MCF 10A (cell line): ENCODE data around the gene PIEZO2. TPM values are rescaled to one million over a fixed set of nuclear protein-coding genes. Genes with fewer than 3 reads are reported as not detected.

Experiments used
- BruUV-seq: library from RNA; stranded (reverse); fragments of 400-500 nt; replicated peaks from 2 replicates; lab custom pipeline; 2021; lab: Mats Ljungman, UMichigan
- CTCF ChIA-PET: fragments of 300-600 bp; sonication (Branson Sonifier 250); formaldehyde crosslinking; extraction: SDS; loops from one replicate; lab custom pipeline; 2021; ENCODE audit warnings: antibody characterized with exemption, inconsistent platforms; lab: Yijun Ruan, JAX
- POLR2A ChIA-PET: fragments of 300-600, 350-650 bp; sonication (Branson Sonifier 250); formaldehyde crosslinking; extraction: SDS; loops from one replicate; lab custom pipeline; 2020; ENCODE audit warnings: antibody characterized with exemption, inconsistent platforms; lab: Yijun Ruan, JAX
- DNase-seq: peaks from one replicate; pipeline ENCODE4 v3.0.0-alpha.2; 2018; ENCODE audit not compliant: unreplicated experiment
- H3K27ac Mint-ChIP-seq: one replicate; pipeline ENCODE4 v1.8.0; 2022; ENCODE audit warnings: mild to moderate bottlenecking, low read depth, mixed read lengths; ENCODE audit not compliant: unreplicated experiment
- H3K27me3 Mint-ChIP-seq: one replicate; pipeline ENCODE4 v1.8.0; 2022; ENCODE audit warnings: mixed read lengths; ENCODE audit not compliant: insufficient read depth, unreplicated experiment
- H3K36me3 Mint-ChIP-seq: one replicate; pipeline ENCODE4 v1.8.0; 2022; ENCODE audit warnings: mild to moderate bottlenecking, moderate library complexity, mixed read lengths; ENCODE audit not compliant: insufficient read depth, unreplicated experiment
- H3K4me1 Mint-ChIP-seq: one replicate; pipeline ENCODE4 v1.8.0; 2022; ENCODE audit warnings: mixed read lengths; ENCODE audit not compliant: insufficient read depth, unreplicated experiment
- H3K4me3 Mint-ChIP-seq: one replicate; pipeline ENCODE4 v1.8.0; 2022; ENCODE audit warnings: mild to moderate bottlenecking, moderate library complexity, mixed read lengths; ENCODE audit not compliant: unreplicated experiment
- H3K9me3 Mint-ChIP-seq: one replicate; pipeline ENCODE4 v1.8.0; 2022; ENCODE audit warnings: mixed read lengths; ENCODE audit not compliant: unreplicated experiment
- intact Hi-C: fragments of 100-400 bp; cut with micrococcal nuclease; formaldehyde crosslinking; loops from 2 replicates; pipeline ENCODE4 v1.14.1; 2022
- total RNA-seq: library from RNA; stranded (reverse); gene quantifications from 2 replicates; pipeline ENCODE4 v1.2.3, GENCODE V29; 2022
- TF ChIP-seq, protein P1 (sequence below): fragments of 200-600 bp; IDR thresholded peaks from one replicate; pipeline ENCODE4 v1.8.0; 2022; ENCODE audit warnings: antibody characterized with exemption, mild to moderate bottlenecking; ENCODE audit not compliant: unreplicated experiment

PIEZO2 gene
- total RNA-seq, 1 experiment from 2014 or later = 0.49 TPM

- H3K4me1 Mint-ChIP-seq = peaks cover 5% of the 10 kb centered on the region
- DNase-seq = no peak
- no peaks in the 10 kb centered on the region for H3K27me3 Mint-ChIP-seq
- ChIA-PET CTCF (interaction anchor here (1.1 kb wide), 1 partner anchor 118 kb away, joined by 3 read pairs; no protein-coding TSS in a partner anchor), POLR2A (interaction anchor here (1.1 to 2.6 kb wide), 3 partner anchors 8 to 109 kb away, joined by 3 to 5 read pairs (median 5); no protein-coding TSS in a partner anchor)
- no TSS peak for BruUV-seq
- no peaks in the 10 kb centered on the region for H3K9me3 Mint-ChIP-seq
- TF ChIP-seq, protein P1, sequence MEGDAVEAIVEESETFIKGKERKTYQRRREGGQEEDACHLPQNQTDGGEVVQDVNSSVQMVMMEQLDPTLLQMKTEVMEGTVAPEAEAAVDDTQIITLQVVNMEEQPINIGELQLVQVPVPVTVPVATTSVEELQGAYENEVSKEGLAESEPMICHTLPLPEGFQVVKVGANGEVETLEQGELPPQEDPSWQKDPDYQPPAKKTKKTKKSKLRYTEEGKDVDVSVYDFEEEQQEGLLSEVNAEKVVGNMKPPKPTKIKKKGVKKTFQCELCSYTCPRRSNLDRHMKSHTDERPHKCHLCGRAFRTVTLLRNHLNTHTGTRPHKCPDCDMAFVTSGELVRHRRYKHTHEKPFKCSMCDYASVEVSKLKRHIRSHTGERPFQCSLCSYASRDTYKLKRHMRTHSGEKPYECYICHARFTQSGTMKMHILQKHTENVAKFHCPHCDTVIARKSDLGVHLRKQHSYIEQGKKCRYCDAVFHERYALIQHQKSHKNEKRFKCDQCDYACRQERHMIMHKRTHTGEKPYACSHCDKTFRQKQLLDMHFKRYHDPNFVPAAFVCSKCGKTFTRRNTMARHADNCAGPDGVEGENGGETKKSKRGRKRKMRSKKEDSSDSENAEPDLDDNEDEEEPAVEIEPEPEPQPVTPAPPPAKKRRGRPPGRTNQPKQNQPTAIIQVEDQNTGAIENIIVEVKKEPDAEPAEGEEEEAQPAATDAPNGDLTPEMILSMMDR = no peak
- no peak overlapping the region for H3K4me3 Mint-ChIP-seq
- H3K36me3 Mint-ChIP-seq = no peaks in the 10 kb centered on the region
- H3K27ac Mint-ChIP-seq = no peak overlapping the region
- intact Hi-C loops = loop anchor here (10.0 kb wide), 1 partner anchor 485 kb away; no protein-coding TSS in a partner anchor
These were observed 479.8 kb downstream of the PIEZO2 start for GRCh38 chr18:10669441-10670100.

DNA sequence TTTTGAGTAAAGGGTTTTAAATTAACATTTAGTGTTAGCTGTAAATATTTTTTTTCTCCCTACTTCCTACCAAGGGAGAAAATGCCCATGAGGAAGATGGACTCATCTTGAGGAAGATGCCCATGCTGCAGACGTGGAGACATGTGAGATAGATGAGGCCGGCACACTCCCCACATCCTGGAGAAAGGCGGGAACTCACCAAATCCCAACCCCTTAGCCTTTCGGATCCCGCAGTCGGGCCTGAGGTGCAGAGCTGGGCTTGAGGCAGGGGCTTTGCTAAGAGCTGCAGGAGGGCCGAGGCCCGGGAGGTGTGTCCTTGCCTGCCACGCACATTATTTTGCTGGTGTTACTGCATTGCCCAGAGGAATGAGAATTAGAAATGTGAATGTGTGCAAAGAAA, 485.6 kb downstream of the PIEZO2 start:
- no peaks in the 10 kb centered on the region for H3K36me3 Mint-ChIP-seq
- no peaks in the 10 kb centered on the region for H3K27me3 Mint-ChIP-seq
- TF ChIP-seq, protein P1 = no peak
- DNase-seq = no peak
- no peak overlapping the region for H3K4me3 Mint-ChIP-seq
- H3K9me3 Mint-ChIP-seq = no peaks in the 10 kb centered on the region
- BruUV-seq = no TSS peak
- H3K4me1 Mint-ChIP-seq = peaks cover 33% of the 10 kb centered on the region
- intact Hi-C loops = loop anchor here (10.0 kb wide), 1 partner anchor 491 kb away; no protein-coding TSS in a partner anchor
- peak overlapping the region; percentile 54 for H3K27ac Mint-ChIP-seq
- ChIA-PET CTCF (interaction anchor here (1.1 kb wide), 1 partner anchor 375 kb away, joined by 3 read pairs; no protein-coding TSS in a partner anchor), POLR2A (no interaction called here)

DNA sequence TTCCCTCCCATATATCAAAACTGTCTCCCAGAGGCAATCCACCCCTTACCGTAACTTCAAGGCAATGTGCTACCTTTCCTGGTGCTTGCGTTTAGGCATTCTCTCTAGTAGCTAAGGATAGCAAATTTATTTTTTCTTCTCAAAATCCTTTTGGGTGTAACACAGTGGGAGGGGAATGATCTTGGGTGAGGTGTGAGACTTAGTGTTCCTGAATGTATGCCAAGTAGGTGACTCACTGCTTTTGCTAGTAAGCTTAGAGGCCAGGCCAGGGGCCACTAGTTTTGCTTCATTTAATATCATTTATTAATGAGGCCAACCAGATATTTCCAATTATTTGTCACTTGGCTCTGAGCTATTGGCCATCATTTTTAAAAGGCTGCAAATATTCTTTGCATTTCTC, 488.1 kb downstream of the PIEZO2 start:
- ChIA-PET POLR2A (interaction anchor here (0.7 to 4.6 kb wide), 11 partner anchors 8 to 136 kb away, joined by 3 to 43 read pairs (median 3); partner anchors contain the start of gene NAPG), CTCF (interaction anchor here (0.6 to 2.0 kb wide), 3 partner anchors 100 to 378 kb away, joined by 3 to 18 read pairs (median 5); no protein-coding TSS in a partner anchor)
- BruUV-seq = no TSS peak

More for the DNA sequence above, 488.1 kb downstream of the PIEZO2 start:
- no peaks in the 10 kb centered on the region for H3K9me3 Mint-ChIP-seq
- H3K36me3 Mint-ChIP-seq = no peaks in the 10 kb centered on the region
- DNase-seq = peak; percentile 90
- H3K27me3 Mint-ChIP-seq = no peaks in the 10 kb centered on the region
- peak overlapping the region; percentile 86 for H3K27ac Mint-ChIP-seq
- TF ChIP-seq, protein P1 = no peak
- peak overlapping the region; percentile 61 for H3K4me3 Mint-ChIP-seq
- intact Hi-C loops = loop anchor here (2.0 to 10.0 kb wide), 2 partner anchors 101 to 493 kb away; no protein-coding TSS in a partner anchor
- peaks cover 33% of the 10 kb centered on the region for H3K4me1 Mint-ChIP-seq
